HepG2 (cell line): Measurements from ENCODE around the gene IQGAP2. TPM values are rescaled to one million over a fixed set of nuclear protein-coding genes. Genes with fewer than 3 reads are reported as not detected.

Experiments
- ATAC-seq: fragments of 200-7000 bp; cut with Tn5 transposase; 3 replicates; pipeline ENCODE4 v1.9.1; 2020; ENCODE audit warnings: mild to moderate bottlenecking, moderate library complexity
- BruUV-seq: library from RNA; stranded (reverse); fragments of 400-500 nt; replicated peaks from 2 replicates; lab custom pipeline; 2021; lab: Mats Ljungman, UMichigan
- CTCF ChIA-PET: fragments of 300-600 bp; formaldehyde crosslinking; extraction: SDS; loops from one replicate; lab custom pipeline; 2021; ENCODE audit warnings: low total read pairs, inconsistent platforms, low intra/inter-chr PET ratio; lab: Yijun Ruan, JAX
- POLR2A ChIA-PET: fragments of 350-600 bp; sonication (Branson Sonifier 250); formaldehyde crosslinking; loops from one replicate; lab custom pipeline; 2020; ENCODE audit warnings: antibody characterized with exemption, inconsistent platforms; lab: Yijun Ruan, JAX
- DNase-seq: peaks from one replicate; pipeline ENCODE4 v3.0.0-alpha.2; 2015; ENCODE audit warnings: low spot score
- FAIRE-seq: peaks from 3 replicates; lab custom pipeline; 2011; peaks lifted over from hg19 to GRCh38; lab: Jason Lieb, UNC
- H2AFZ ChIP-seq: one replicate; pipeline ENCODE4 v1.6.1; 2011; ENCODE audit warnings: low read length, inconsistent platforms
- H3K27ac ChIP-seq: fragments of 300-600 bp; 3 replicates; pipeline ENCODE4 v1.8.0; 2011; ENCODE audit warnings: mixed run types, mild to moderate bottlenecking, mixed read lengths, low read length, inconsistent platforms; ENCODE audit not compliant: insufficient read depth; ENCODE audit errors: extremely low read length
- H3K27me3 ChIP-seq, 2 experiments: fragments of 200-600 bp in 1 of 2; 2 replicates in 1 of 2; 3 replicates in 1 of 2; pipeline versions ENCODE4 v1.6.0 to v1.8.0; 2011; ENCODE audit warnings: low read length in 2 of 2, mild to moderate bottlenecking in 2 of 2, moderate library complexity in 2 of 2, inconsistent platforms in 1 of 2; ENCODE audit not compliant: insufficient read depth in 2 of 2, control insufficient read depth in 1 of 2
- H3K36me3 ChIP-seq, 2 experiments: fragments of 200-600 bp in 1 of 2; replicated peaks in 1 of 2; 2 replicates in 1 of 2; 3 replicates in 1 of 2; pipeline versions ENCODE4 v1.5.1 to v1.8.0; 2011; ENCODE audit warnings: low read length in 2 of 2, inconsistent platforms in 1 of 2; ENCODE audit not compliant: insufficient read depth in 2 of 2, control insufficient read depth in 1 of 2
- H3K4me1 ChIP-seq: 2 replicates; pipeline ENCODE4 v1.5.1; 2012; ENCODE audit warnings: low read length, inconsistent platforms; ENCODE audit not compliant: insufficient read depth
- H3K4me2 ChIP-seq: 2 replicates; pipeline ENCODE4 v1.6.0; 2011; ENCODE audit warnings: low read depth, low read length, inconsistent platforms
- H3K4me3 ChIP-seq, 3 experiments: fragments of 200-600 bp in 1 of 3; sonication (generic), shearing (Covaris generic) in 1 of 3; replicated peaks in 1 of 3; 2 replicates each; pipeline ENCODE4 v1.5.1; 2011 to 2016; ENCODE audit warnings: low read length in 3 of 3, inconsistent platforms in 2 of 3, low read depth in 2 of 3, mild to moderate bottlenecking in 2 of 3, control low read depth in 1 of 3, mixed read lengths in 1 of 3; ENCODE audit not compliant: insufficient read depth in 1 of 3
- H3K79me2 ChIP-seq: one replicate; pipeline ENCODE4 v1.6.1; 2011; ENCODE audit warnings: low read length, inconsistent platforms; ENCODE audit not compliant: insufficient read depth
- H3K9ac ChIP-seq: 2 replicates; pipeline ENCODE4 v1.6.0; 2011; ENCODE audit warnings: mild to moderate bottlenecking, low read depth, low read length, inconsistent platforms; ENCODE audit not compliant: insufficient read depth
- H3K9me3 ChIP-seq: 2 replicates; pipeline ENCODE4 v1.5.1; 2012; ENCODE audit warnings: mild to moderate bottlenecking, low read length
- H4K20me1 ChIP-seq: 2 replicates; pipeline ENCODE4 v1.6.0; 2011; ENCODE audit warnings: inconsistent platforms, mild to moderate bottlenecking, low read length, moderate library complexity; ENCODE audit not compliant: insufficient read depth
- ATRX ChIP-seq: sonication (generic); formaldehyde crosslinking; IDR thresholded peaks from 2 replicates; pipeline ENCODE4 v1.4.0; 2020; ENCODE audit warnings: missing genetic modification reagents, borderline replicate concordance
- FOSL2 ChIP-seq: sonication (generic); formaldehyde crosslinking; IDR thresholded peaks from 2 replicates; pipeline ENCODE4 v1.4.0; 2020; ENCODE audit warnings: missing genetic modification reagents
- GATAD2A ChIP-seq: IDR thresholded peaks from 2 replicates; pipeline ENCODE4 v1.6.1; 2016
- LCORL ChIP-seq, 2 experiments: fragments of 450-650 bp in 1 of 2; sonication (generic) in 1 of 2; formaldehyde crosslinking in 1 of 2; IDR thresholded peaks; 2 replicates each; pipeline versions ENCODE4 v1.5.0 to v1.6.1; 2017 to 2020; ENCODE audit warnings: antibody characterized with exemption in 1 of 2, missing genetic modification reagents in 1 of 2
- MAFF ChIP-seq: IDR thresholded peaks from 2 replicates; pipeline ENCODE4 v1.6.1; 2011; ENCODE audit warnings: low read depth, low read length, improper control_type of control experiment
- MAFG ChIP-seq: sonication (generic); formaldehyde crosslinking; IDR thresholded peaks from 2 replicates; pipeline ENCODE4 v1.5.1; 2020; ENCODE audit warnings: mild to moderate bottlenecking, missing genetic modification reagents
- MAFK ChIP-seq, 2 experiments: IDR thresholded peaks in 1 of 2; conservative IDR thresholded peaks in 1 of 2; 2 replicates each; pipeline ENCODE4 v1.6.1; 2011; ENCODE audit warnings: improper control_type of control experiment in 2 of 2, low read length in 2 of 2
- PHF21A ChIP-seq: sonication (generic); formaldehyde crosslinking; IDR thresholded peaks from 2 replicates; pipeline ENCODE4 v1.5.0; 2020; ENCODE audit warnings: mild to moderate bottlenecking, missing genetic modification reagents
- POLR2G ChIP-seq: fragments of 200-400 bp; formaldehyde crosslinking; IDR thresholded peaks from 2 replicates; pipeline ENCODE4 v1.6.1; 2018; ENCODE audit warnings: mild to moderate bottlenecking, low read depth, low read length, moderate library complexity
- RARA ChIP-seq: IDR thresholded peaks from 2 replicates; pipeline ENCODE4 v1.6.1; 2016; ENCODE audit warnings: missing genetic modification reagents, missing compliant biosample characterization
- RBAK ChIP-seq: sonication (generic); formaldehyde crosslinking; IDR thresholded peaks from 2 replicates; pipeline ENCODE4 v1.5.1; 2020; ENCODE audit warnings: mild to moderate bottlenecking, missing genetic modification reagents
- SALL1 ChIP-seq: sonication (generic); formaldehyde crosslinking; IDR thresholded peaks from 2 replicates; pipeline ENCODE4 v1.8.0; 2022; ENCODE audit warnings: mild to moderate bottlenecking, missing genetic modification reagents
- TEAD3 ChIP-seq: optimal IDR thresholded peaks from 2 replicates; pipeline ENCODE3; 2016; ENCODE audit warnings: borderline replicate concordance
- ZNF12 ChIP-seq: sonication (generic); formaldehyde crosslinking; IDR thresholded peaks from 2 replicates; pipeline ENCODE4 v1.5.0; 2020; ENCODE audit warnings: missing genetic modification reagents
- ZNF180 ChIP-seq: sonication (generic); formaldehyde crosslinking; IDR thresholded peaks from 2 replicates; pipeline ENCODE4 v1.4.0; 2020; ENCODE audit warnings: low read depth, missing genetic modification reagents, borderline replicate concordance
- WGBS: methylation state at CpG from one replicate; pipeline ENCODE4 v1.1.6; 2017; ENCODE audit warnings: low lambda C conversion rate; 5-methylcytosine and 5-hydroxymethylcytosine counted together
- in situ Hi-C: cut with HindIII; loops from 2 replicates; pipeline ENCODE4 v1.10.0; 2017; ENCODE audit warnings: low pct_unique_long_range_greater_than_20kb; ENCODE audit not compliant: extremely low pct_ligation_motif_present
- intact Hi-C: fragments of 100-400 bp; cut with micrococcal nuclease; formaldehyde crosslinking; loops from one replicate; pipeline ENCODE4 v1.10.0; 2022; ENCODE audit not compliant: unreplicated experiment
- polyA plus RNA-seq, 8 experiments: library from polyadenylated mRNA; depleted of rRNA in 3 of 8; stranded (reverse) in 7 of 8; unstranded in 1 of 8; fragments of >200 nt; fragmentation: Illumina TruSeq in 4 of 8; extraction: Trizol in 4 of 8; gene quantifications; 2 replicates each; pipeline versions ENCODE4 v1.2.1 to v1.2.3, GENCODE V29; 2011 to 2016; ENCODE audit warnings: low read depth in 4 of 8, missing spikeins in 1 of 8, mixed read lengths in 1 of 8; ENCODE audit not compliant: insufficient read depth in 1 of 8
- total RNA-seq, 5 experiments: library from RNA; depleted of rRNA; stranded (reverse); fragments of >200 nt; fragmentation: Illumina TruSeq; extraction: Trizol; gene quantifications; 2 replicates each; pipeline ENCODE4 v1.2.3, GENCODE V29; 2016; ENCODE audit warnings: low read depth in 1 of 5
- TF ChIP-seq, protein P1 (sequence below): sonication (generic); formaldehyde crosslinking; IDR thresholded peaks from 2 replicates; pipeline ENCODE4 v1.4.0; 2020; ENCODE audit warnings: missing genetic modification reagents, mild to moderate bottlenecking, borderline replicate concordance
- TF ChIP-seq, protein P2 (sequence below): sonication (generic); IDR thresholded peaks from 2 replicates; pipeline ENCODE4 v1.6.1; 2016; ENCODE audit warnings: low read depth, borderline replicate concordance
- TF ChIP-seq, protein P3 (sequence below): sonication (generic); formaldehyde crosslinking; IDR thresholded peaks from 2 replicates; pipeline ENCODE4 v1.8.0; 2022; ENCODE audit warnings: missing genetic modification reagents, low read depth, mild to moderate bottlenecking, borderline replicate concordance
- TF ChIP-seq, protein P4 (sequence below): sonication (generic); formaldehyde crosslinking; IDR thresholded peaks from 2 replicates; pipeline ENCODE4 v1.4.0; 2020; ENCODE audit warnings: missing genetic modification reagents, borderline replicate concordance

The IQGAP2 gene
- total and polyA plus RNA-seq, 2 of the 13 experiments (the other 11 are each of a cell fraction or from before 2014, with no cell fraction given), result 35.2 to 83.3 TPM

DNA sequence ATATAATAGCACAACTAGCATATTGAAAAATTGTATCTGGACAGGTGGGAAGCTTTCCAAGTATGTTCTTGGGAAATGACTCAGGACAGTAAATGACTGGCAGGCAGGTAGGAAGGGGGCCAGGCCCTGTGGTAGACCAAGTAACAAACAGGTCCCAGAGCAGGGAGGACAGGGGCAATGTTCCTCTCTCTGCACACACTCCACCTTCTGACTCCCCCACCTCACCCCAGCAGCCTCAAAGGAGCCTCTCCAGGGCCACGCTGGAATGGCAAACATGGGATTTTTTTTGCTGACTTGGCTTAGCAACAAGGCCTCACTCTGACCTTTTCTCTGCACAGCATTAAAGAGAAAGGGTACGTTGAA is 31.1 kb upstream of the IQGAP2 start:
- TF ChIP-seq GATAD2A (CRISPR knock-in tag) (0 out of 2 replicates have a peak, but pooled peaks have one; percentile 8), RBAK (CRISPR knock-in tag) (peak; percentile 92), FOSL2 (CRISPR knock-in tag) (peak; percentile 6; the same call in 1 of the 2 replicates), ZNF12 (CRISPR knock-in tag) (peak; percentile 84), ZNF180 (CRISPR knock-in tag) (no peak), MAFF (peak; percentile 97), MAFG (CRISPR knock-in tag) (peak; percentile 36; the same call in 1 of the 2 replicates), POLR2G (no peak), SALL1 (peak; percentile 34), ATRX (CRISPR knock-in tag) (no peak), LCORL (IDR thresholded peaks at IDR 0.05) (no peak), LCORL (CRISPR knock-in tag; IDR thresholded peaks at IDR 0.05) (no peak), PHF21A (CRISPR knock-in tag) (no peak), TEAD3 (CRISPR knock-in tag) (peak; percentile 33), MAFK (conservative IDR thresholded peaks at IDR 0.05 in 1 of 2, IDR thresholded peaks at IDR 0.05 in 1 of 2; ENCODE audit: low read length in 2 of 2) (peak; percentile 96), RARA (CRISPR knock-in tag) (peak; percentile 48; the same call in 1 of the 2 replicates)
- TF ChIP-seq, protein P1, sequence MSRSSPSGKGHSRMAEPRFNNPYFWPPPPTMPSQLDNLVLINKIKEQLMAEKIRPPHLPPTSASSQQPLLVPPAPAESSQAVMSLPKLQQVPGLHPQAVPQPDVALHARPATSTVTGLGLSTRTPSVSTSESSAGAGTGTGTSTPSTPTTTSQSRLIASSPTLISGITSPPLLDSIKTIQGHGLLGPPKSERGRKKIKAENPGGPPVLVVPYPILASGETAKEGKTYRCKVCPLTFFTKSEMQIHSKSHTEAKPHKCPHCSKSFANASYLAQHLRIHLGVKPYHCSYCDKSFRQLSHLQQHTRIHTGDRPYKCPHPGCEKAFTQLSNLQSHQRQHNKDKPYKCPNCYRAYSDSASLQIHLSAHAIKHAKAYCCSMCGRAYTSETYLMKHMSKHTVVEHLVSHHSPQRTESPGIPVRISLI (CRISPR knock-in tag), result 0 out of 2 replicates have a peak, but pooled peaks have one; percentile 49
- TF ChIP-seq, protein P2, sequence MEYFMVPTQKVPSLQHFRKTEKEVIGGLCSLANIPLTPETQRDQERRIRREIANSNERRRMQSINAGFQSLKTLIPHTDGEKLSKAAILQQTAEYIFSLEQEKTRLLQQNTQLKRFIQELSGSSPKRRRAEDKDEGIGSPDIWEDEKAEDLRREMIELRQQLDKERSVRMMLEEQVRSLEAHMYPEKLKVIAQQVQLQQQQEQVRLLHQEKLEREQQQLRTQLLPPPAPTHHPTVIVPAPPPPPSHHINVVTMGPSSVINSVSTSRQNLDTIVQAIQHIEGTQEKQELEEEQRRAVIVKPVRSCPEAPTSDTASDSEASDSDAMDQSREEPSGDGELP, result peak; percentile 47; the same call in 1 of the 2 replicates
- TF ChIP-seq, protein P3, sequence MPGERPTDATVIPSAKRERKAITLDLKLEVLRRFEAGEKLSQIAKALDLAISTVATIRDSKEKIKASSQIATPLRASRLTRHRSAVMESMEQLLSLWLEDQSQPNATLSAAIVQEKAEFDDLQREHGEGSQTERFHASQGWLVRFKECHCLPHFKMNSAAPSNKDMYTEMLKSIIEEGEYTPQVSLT (CRISPR knock-in tag), result no peak
- TF ChIP-seq, protein P4, sequence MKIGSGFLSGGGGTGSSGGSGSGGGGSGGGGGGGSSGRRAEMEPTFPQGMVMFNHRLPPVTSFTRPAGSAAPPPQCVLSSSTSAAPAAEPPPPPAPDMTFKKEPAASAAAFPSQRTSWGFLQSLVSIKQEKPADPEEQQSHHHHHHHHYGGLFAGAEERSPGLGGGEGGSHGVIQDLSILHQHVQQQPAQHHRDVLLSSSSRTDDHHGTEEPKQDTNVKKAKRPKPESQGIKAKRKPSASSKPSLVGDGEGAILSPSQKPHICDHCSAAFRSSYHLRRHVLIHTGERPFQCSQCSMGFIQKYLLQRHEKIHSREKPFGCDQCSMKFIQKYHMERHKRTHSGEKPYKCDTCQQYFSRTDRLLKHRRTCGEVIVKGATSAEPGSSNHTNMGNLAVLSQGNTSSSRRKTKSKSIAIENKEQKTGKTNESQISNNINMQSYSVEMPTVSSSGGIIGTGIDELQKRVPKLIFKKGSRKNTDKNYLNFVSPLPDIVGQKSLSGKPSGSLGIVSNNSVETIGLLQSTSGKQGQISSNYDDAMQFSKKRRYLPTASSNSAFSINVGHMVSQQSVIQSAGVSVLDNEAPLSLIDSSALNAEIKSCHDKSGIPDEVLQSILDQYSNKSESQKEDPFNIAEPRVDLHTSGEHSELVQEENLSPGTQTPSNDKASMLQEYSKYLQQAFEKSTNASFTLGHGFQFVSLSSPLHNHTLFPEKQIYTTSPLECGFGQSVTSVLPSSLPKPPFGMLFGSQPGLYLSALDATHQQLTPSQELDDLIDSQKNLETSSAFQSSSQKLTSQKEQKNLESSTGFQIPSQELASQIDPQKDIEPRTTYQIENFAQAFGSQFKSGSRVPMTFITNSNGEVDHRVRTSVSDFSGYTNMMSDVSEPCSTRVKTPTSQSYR (CRISPR knock-in tag), result no peak
- TF ChIP-seq, all 625 proteins: peak for 12
- Histone ChIP-seq H3K4me2 (peak overlapping the region; percentile 92), H3K4me1 (peaks cover 41% of the 10 kb centered on the region), H2AFZ (no peak overlapping the region), H3K9me3 (no peaks in the 10 kb centered on the region), H3K79me2 (no peaks in the 10 kb centered on the region), H3K36me3 (no peaks in the 10 kb centered on the region), H4K20me1 (no peaks in the 10 kb centered on the region), H3K27ac (peak overlapping the region; percentile 54), H3K27me3 (peaks cover 0 to 4% of the 10 kb centered on the region in 2 experiments; a peak in 2 of 5 replicates), H3K4me3 (peak overlapping the region; percentile 25 to 69 (median 43); a peak in 5 of 6 replicates), H3K9ac (peak overlapping the region; percentile 38)
- DNase-seq (peak; percentile 45), ATAC-seq (peak; percentile 73; the same call in 2 of the 3 replicates), FAIRE-seq (peak; percentile 46)
- BruUV-seq, result no TSS peak
- WGBS, result 0% methylated on average over 1 of the region's 2 CpGs
- in situ Hi-C loops, result no loop called here
- ChIA-PET CTCF (no interaction called here), POLR2A (interaction anchor here (0.6 kb wide), 1 partner anchor 515 kb away, joined by 3 read pairs; no protein-coding TSS in a partner anchor)
- intact Hi-C loops, result no loop called here
